Ishikawa (cell line): ENCODE data around the gene MB.

Experiments
- CEBPB ChIP-seq: IDR thresholded peaks from 2 replicates; pipeline ENCODE4 v1.6.1; 2012
- CREB1 ChIP-seq: IDR thresholded peaks from 2 replicates; pipeline ENCODE4 v1.6.1; 2012; ENCODE audit warnings: low read depth
- EP300 ChIP-seq: IDR thresholded peaks from 2 replicates; pipeline ENCODE4 v1.6.1; 2012; ENCODE audit warnings: borderline replicate concordance
- FOXM1 ChIP-seq: IDR thresholded peaks from 2 replicates; pipeline ENCODE4 v1.6.1; 2012; ENCODE audit warnings: low read depth, borderline replicate concordance
- MAX ChIP-seq: IDR thresholded peaks from 2 replicates; pipeline ENCODE4 v1.6.1; 2012
- NFIC ChIP-seq: IDR thresholded peaks from 2 replicates; pipeline ENCODE4 v1.6.1; 2012
- RAD21 ChIP-seq: IDR thresholded peaks from 2 replicates; pipeline ENCODE4 v1.6.1; 2012; ENCODE audit warnings: low read depth
- REST ChIP-seq: IDR thresholded peaks from 2 replicates; pipeline ENCODE4 v1.6.1; 2012; ENCODE audit warnings: low read depth, mild to moderate bottlenecking
- TAF1 ChIP-seq: IDR thresholded peaks from 2 replicates; pipeline ENCODE4 v1.6.1; 2012; ENCODE audit warnings: low read depth, mild to moderate bottlenecking
- TCF12 ChIP-seq: IDR thresholded peaks from 2 replicates; pipeline ENCODE4 v1.6.1; 2012; ENCODE audit warnings: low read depth
- TEAD4 ChIP-seq: IDR thresholded peaks from 2 replicates; pipeline ENCODE4 v1.6.1; 2012
- USF1 ChIP-seq: IDR thresholded peaks from 2 replicates; pipeline ENCODE4 v1.6.1; 2012
- YY1 ChIP-seq: IDR thresholded peaks from 2 replicates; pipeline ENCODE4 v1.6.1; 2012; ENCODE audit warnings: low read depth

- TF ChIP-seq TAF1 (no peak), EP300 (no peak), YY1 (no peak), FOXM1 (no peak), REST (no peak), RAD21 (no peak), MAX (no peak), TCF12 (no peak), CEBPB (no peak), CREB1 (no peak), TEAD4 (no peak), NFIC (no peak), USF1 (no peak)
Observed at GRCh38 chr22:35649026-35649553, 32.0 kb upstream of the MB start.
